Epithelial cell of proximal tubule (primary cell): ENCODE data around the gene MPZL1. TPM values are rescaled to one million over a fixed set of nuclear protein-coding genes. Genes with fewer than 3 reads are reported as not detected.
"Not testable (repeated sequence)": the region's sequence is repeated elsewhere in the genome, so short reads cannot be mapped to it uniquely, and the experiment has no call there.

Experiments used
- DNase-seq: peaks from one replicate; pipeline ENCODE4 v3.0.0-alpha.2; 2011; ENCODE audit warnings: low read depth
- H3K4me3 ChIP-seq: 2 replicates; pipeline ENCODE4 v1.5.1; 2011; ENCODE audit warnings: low read depth, mild to moderate bottlenecking, low read length
- CTCF ChIP-seq: conservative IDR thresholded peaks from 2 replicates; pipeline ENCODE4 v1.5.1; 2012; ENCODE audit warnings: low read depth, mild to moderate bottlenecking, low read length
- total RNA-seq: library from RNA; depleted of rRNA; stranded (reverse); fragments of >200 nt; gene quantifications from 2 replicates; pipeline ENCODE4 v1.2.3, GENCODE V29; 2015

The MPZL1 gene
- total RNA-seq, 1 donor from 2014 or later, result 43.0 TPM

- H3K4me3 ChIP-seq, result no peak overlapping the region
- TF ChIP-seq CTCF, result no peak
Measured at GRCh38 chr1:167717351-167717750, 4.4 kb upstream of the MPZL1 start.

GRCh38 chr1:167718914-167719691 lies 2.7 kb upstream of the MPZL1 start:
- DNase-seq, result no peak
- H3K4me3 ChIP-seq, result no peak overlapping the region
- no peak for TF ChIP-seq CTCF

More at GRCh38 chr1:167717351-167717750, 4.4 kb upstream of the MPZL1 start:
- DNase-seq, result no peak

GRCh38 chr1:167719715-167720421 lies 1.9 kb upstream of the MPZL1 start:
- H3K4me3 ChIP-seq, DNase-seq: not testable (repeated sequence)

GRCh38 chr1:167720965-167721616 lies 691 bp upstream of the MPZL1 start:
- TF ChIP-seq CTCF, result peak; percentile 66
- DNase-seq, result no peak
- H3K4me3 ChIP-seq, result peak overlapping the region; percentile 70

- TF ChIP-seq CTCF, result no peak
- DNase-seq, result no peak
- H3K4me3 ChIP-seq, result peak overlapping the region; percentile 70
Measured at GRCh38 chr1:167722152-167722869, 529 bp downstream of the MPZL1 start.

GRCh38 chr1:167722870-167723251 lies 1.1 kb downstream of the MPZL1 start:
- DNase-seq, result no peak
- peak overlapping the region; percentile 70 for H3K4me3 ChIP-seq
- no peak for TF ChIP-seq CTCF
